CD14-positive monocyte (primary cell): ENCODE results near the gene ISCU. TPM values are rescaled to one million over a fixed set of nuclear protein-coding genes. Genes with fewer than 3 reads are reported as not detected.

Source experiments
- DNase-seq, 3 donors: peaks; one replicate each; pipeline ENCODE4 v3.0.0-alpha.2; 2011 to 2022
- H2AFZ ChIP-seq: 2 replicates; pipeline ENCODE4 v1.6.0; 2012; ENCODE audit warnings: mild to moderate bottlenecking, low read depth, low read length, inconsistent platforms; ENCODE audit not compliant: insufficient read depth, poor library complexity, severe bottlenecking
- H3K27ac ChIP-seq, 2 donors: 1 replicate in 1 of 2; 2 replicates in 1 of 2; pipeline ENCODE4 v1.5.1; 2012 to 2013; ENCODE audit warnings: low read length in 2 of 2, control low read depth in 1 of 2, inconsistent platforms in 1 of 2, low read depth in 1 of 2, mild to moderate bottlenecking in 1 of 2
- H3K27me3 ChIP-seq, 2 donors: one replicate each; pipeline versions ENCODE4 v1.6.0 to v1.6.1; 2011 to 2013; ENCODE audit warnings: low read length in 2 of 2; ENCODE audit not compliant: control insufficient read depth in 2 of 2, insufficient read depth in 2 of 2
- H3K36me3 ChIP-seq, 2 donors: replicated peaks in 1 of 2; 1 replicate in 1 of 2; 2 replicates in 1 of 2; pipeline versions ENCODE4 v1.5.1 to v1.6.1; 2012 to 2013; ENCODE audit warnings: low read length in 2 of 2, control low read depth in 1 of 2, inconsistent platforms in 1 of 2, mild to moderate bottlenecking in 1 of 2; ENCODE audit not compliant: insufficient read depth in 2 of 2, control insufficient read depth in 1 of 2
- H3K4me1 ChIP-seq, 2 donors: 1 replicate in 1 of 2; 2 replicates in 1 of 2; pipeline versions ENCODE4 v1.5.1 to v1.6.1; 2012 to 2013; ENCODE audit warnings: low read length in 2 of 2, control low read depth in 1 of 2, inconsistent platforms in 1 of 2, mild to moderate bottlenecking in 1 of 2, moderate library complexity in 1 of 2; ENCODE audit not compliant: insufficient read depth in 2 of 2, control insufficient read depth in 1 of 2
- H3K4me2 ChIP-seq: replicated peaks from 2 replicates; pipeline ENCODE3; 2012; ENCODE audit warnings: low read length, moderate library complexity, mild to moderate bottlenecking; ENCODE audit not compliant: poor library complexity, severe bottlenecking; ENCODE audit errors: extremely low read depth
- H3K4me3 ChIP-seq, 3 experiments: fragments of 200-600 bp in 1 of 3; sonication (generic) in 1 of 3; replicated peaks in 1 of 3; 1 replicate in 2 of 3; 2 replicates in 1 of 3; pipeline ENCODE4 v1.5.1; 2011 to 2013; ENCODE audit warnings: low read length in 3 of 3, mild to moderate bottlenecking in 3 of 3, control low read depth in 2 of 3, low read depth in 2 of 3, inconsistent platforms in 1 of 3, moderate library complexity in 1 of 3
- H3K79me2 ChIP-seq: 2 replicates; pipeline ENCODE4 v1.6.0; 2012; ENCODE audit warnings: mild to moderate bottlenecking, control low read depth, inconsistent platforms, low read length, moderate library complexity; ENCODE audit not compliant: insufficient read depth
- H3K9ac ChIP-seq: 2 replicates; pipeline ENCODE4 v1.6.0; 2017; ENCODE audit warnings: low read length, mild to moderate bottlenecking; ENCODE audit not compliant: insufficient read depth, poor library complexity, severe bottlenecking
- H3K9me3 ChIP-seq, 2 donors: replicated peaks in 1 of 2; 1 replicate in 1 of 2; 2 replicates in 1 of 2; pipeline versions ENCODE4 v1.5.1 to v1.6.1; 2012 to 2013; ENCODE audit warnings: low read length in 2 of 2, control low read depth in 1 of 2; ENCODE audit not compliant: control insufficient read depth in 1 of 2, insufficient read depth in 1 of 2
- H4K20me1 ChIP-seq: 2 replicates; pipeline ENCODE4 v1.6.0; 2012; ENCODE audit warnings: mild to moderate bottlenecking, low read length, control low read depth, moderate library complexity; ENCODE audit not compliant: insufficient read depth
- H3K27ac Mint-ChIP-seq, 7 donors: one replicate each; pipeline ENCODE4 v1.8.0; 2020; ENCODE audit warnings: mild to moderate bottlenecking in 7 of 7, mixed read lengths in 7 of 7, moderate library complexity in 6 of 7, inconsistent platforms in 2 of 7
- H3K27me3 Mint-ChIP-seq, 3 donors: one replicate each; pipeline ENCODE4 v1.8.0; 2021 to 2022; ENCODE audit warnings: low read depth in 3 of 3, mild to moderate bottlenecking in 3 of 3, mixed read lengths in 3 of 3, moderate library complexity in 3 of 3, inconsistent platforms in 1 of 3
- H3K36me3 Mint-ChIP-seq, 2 donors: one replicate each; pipeline ENCODE4 v1.8.0; 2020; ENCODE audit warnings: mixed read lengths in 2 of 2, inconsistent platforms in 1 of 2, mild to moderate bottlenecking in 1 of 2
- H3K4me1 Mint-ChIP-seq: one replicate; pipeline ENCODE4 v1.8.0; 2020; ENCODE audit warnings: mild to moderate bottlenecking, mixed read lengths
- H3K4me3 Mint-ChIP-seq, 2 donors: one replicate each; pipeline ENCODE4 v1.8.0; 2020; ENCODE audit warnings: mild to moderate bottlenecking in 2 of 2, mixed read lengths in 2 of 2, moderate library complexity in 1 of 2
- H3K9me3 Mint-ChIP-seq, 7 donors: one replicate each; pipeline ENCODE4 v1.8.0; 2020 to 2022; ENCODE audit warnings: mixed read lengths in 7 of 7, mild to moderate bottlenecking in 6 of 7, moderate library complexity in 6 of 7, inconsistent platforms in 2 of 7
- WGBS: methylation state at CpG from one replicate; pipeline ENCODE4 v1.1.5; 2013; ENCODE audit warnings: missing lambda C conversion rate; ENCODE audit not compliant: insufficient coverage; 5-methylcytosine and 5-hydroxymethylcytosine counted together
- intact Hi-C, 2 donors: fragments of 100-400 bp; cut with micrococcal nuclease; formaldehyde crosslinking; loops; one replicate each; pipeline versions ENCODE4 v1.15.0 to v1.15.1; 2023
- polyA plus RNA-seq, 3 donors: library from polyadenylated mRNA; depleted of rRNA in 1 of 3; unstranded in 2 of 3; stranded (reverse) in 1 of 3; fragments of 300-500 nt in 2 of 3; fragments of >200 nt in 1 of 3; fragmentation: Illumina TruSeq in 2 of 3; gene quantifications; 1 replicate in 2 of 3; 2 replicates in 1 of 3; pipeline ENCODE4 v1.2.3, GENCODE V29; 2012 to 2021
- TF ChIP-seq, protein P1 (sequence below): fragments of 200-600 bp; IDR thresholded peaks from one replicate; pipeline ENCODE4 v1.8.0; 2022; ENCODE audit warnings: antibody characterized with exemption, mild to moderate bottlenecking

Gene ISCU
- polyA plus RNA-seq, 3 donors = 90.9 to 114 (median 111) TPM

DNA sequence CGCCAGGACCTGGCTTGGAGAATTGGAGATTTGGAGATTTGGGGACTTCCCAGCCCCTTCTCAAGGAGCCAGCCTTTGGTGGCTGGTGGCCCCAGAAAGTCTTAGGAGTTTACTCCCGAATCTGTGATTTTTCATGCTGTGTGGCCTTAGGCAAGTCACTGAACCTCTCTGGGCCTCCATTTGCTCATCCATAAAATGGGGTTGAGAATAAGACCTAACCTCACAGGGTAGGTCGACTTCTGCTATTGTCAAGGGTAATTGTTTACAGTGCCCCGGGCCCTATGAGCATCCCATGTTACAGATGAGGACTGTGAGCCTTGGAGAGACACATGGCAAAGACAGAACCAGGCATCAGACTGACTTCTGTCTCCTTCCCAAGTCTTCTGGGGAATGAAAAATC, 51.6 kb downstream of the ISCU start:
- Histone ChIP-seq H3K9ac (no peak overlapping the region), H3K9me3 (peaks cover 7 to 8% of the 10 kb centered on the region in 2 donors), H3K4me3 (no peak overlapping the region), H3K4me1 (peaks cover 16 to 23% of the 10 kb centered on the region in 2 donors), H3K36me3 (peaks cover 0 to under 1% of the 10 kb centered on the region in 2 donors), H3K4me2 (no peak overlapping the region), H3K27me3 (peaks cover 0 to 5% of the 10 kb centered on the region in 2 donors), H3K79me2 (peaks cover 12% of the 10 kb centered on the region), H3K27ac (no peak overlapping the region), H4K20me1 (peaks cover 33% of the 10 kb centered on the region), H2AFZ (no peak overlapping the region)
- peaks cover 18 to 22% of the 10 kb centered on the region in 2 donors for H3K36me3 Mint-ChIP-seq
- DNase-seq = no peak
- peak overlapping the region in 1 of 7 donors; percentile 72 for H3K27ac Mint-ChIP-seq
- TF ChIP-seq, protein P1, sequence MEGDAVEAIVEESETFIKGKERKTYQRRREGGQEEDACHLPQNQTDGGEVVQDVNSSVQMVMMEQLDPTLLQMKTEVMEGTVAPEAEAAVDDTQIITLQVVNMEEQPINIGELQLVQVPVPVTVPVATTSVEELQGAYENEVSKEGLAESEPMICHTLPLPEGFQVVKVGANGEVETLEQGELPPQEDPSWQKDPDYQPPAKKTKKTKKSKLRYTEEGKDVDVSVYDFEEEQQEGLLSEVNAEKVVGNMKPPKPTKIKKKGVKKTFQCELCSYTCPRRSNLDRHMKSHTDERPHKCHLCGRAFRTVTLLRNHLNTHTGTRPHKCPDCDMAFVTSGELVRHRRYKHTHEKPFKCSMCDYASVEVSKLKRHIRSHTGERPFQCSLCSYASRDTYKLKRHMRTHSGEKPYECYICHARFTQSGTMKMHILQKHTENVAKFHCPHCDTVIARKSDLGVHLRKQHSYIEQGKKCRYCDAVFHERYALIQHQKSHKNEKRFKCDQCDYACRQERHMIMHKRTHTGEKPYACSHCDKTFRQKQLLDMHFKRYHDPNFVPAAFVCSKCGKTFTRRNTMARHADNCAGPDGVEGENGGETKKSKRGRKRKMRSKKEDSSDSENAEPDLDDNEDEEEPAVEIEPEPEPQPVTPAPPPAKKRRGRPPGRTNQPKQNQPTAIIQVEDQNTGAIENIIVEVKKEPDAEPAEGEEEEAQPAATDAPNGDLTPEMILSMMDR = no peak
- H3K4me3 Mint-ChIP-seq = no peak overlapping the region
- peaks cover 22% of the 10 kb centered on the region for H3K4me1 Mint-ChIP-seq
- WGBS = 96% methylated on average over 3 of the region's 4 CpGs
- intact Hi-C loops = loop anchor here in 1 of 2 donors (10.0 kb wide), 1 partner anchor 481 kb away; the partner anchor contains the start of genes ALKBH2 and UNG
- H3K9me3 Mint-ChIP-seq = peaks cover 8 to 14% (median 9%) of the 10 kb centered on the region in 7 donors
- peaks cover 3 to 11% (median 11%) of the 10 kb centered on the region in 3 donors for H3K27me3 Mint-ChIP-seq

DNA sequence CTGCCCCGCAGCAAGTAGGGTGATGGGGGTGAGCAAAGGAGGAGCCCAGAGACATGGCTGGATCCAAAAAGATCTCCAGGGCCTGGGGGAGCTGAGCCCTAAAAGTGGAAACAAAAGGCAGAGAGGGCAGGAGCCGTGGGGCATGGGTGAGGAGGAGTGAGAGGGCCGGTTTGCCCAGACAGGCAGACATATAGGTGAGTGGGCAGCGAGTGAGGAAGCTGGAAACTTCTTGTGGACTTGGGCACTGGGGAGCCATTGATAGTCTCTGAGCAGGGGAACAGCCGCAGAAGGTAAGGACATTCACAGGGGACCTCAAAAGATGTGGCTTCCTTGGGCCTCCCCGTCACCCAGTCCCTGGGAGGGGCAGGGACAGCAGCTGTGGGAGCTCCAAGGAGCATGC, 52.2 kb downstream of the ISCU start:
- no peak for DNase-seq
- Histone ChIP-seq H3K27ac (no peak overlapping the region), H2AFZ (no peak overlapping the region), H3K4me1 (peaks cover 16 to 23% of the 10 kb centered on the region in 2 donors), H3K27me3 (peaks cover 0 to 3% of the 10 kb centered on the region in 2 donors), H3K4me3 (no peak overlapping the region), H4K20me1 (peaks cover 38% of the 10 kb centered on the region), H3K36me3 (peaks cover 0 to 7% of the 10 kb centered on the region in 2 donors), H3K9me3 (peaks cover 7 to 8% of the 10 kb centered on the region in 2 donors), H3K4me2 (no peak overlapping the region), H3K79me2 (peaks cover 18% of the 10 kb centered on the region), H3K9ac (no peak overlapping the region)
- Mint-ChIP-seq H3K4me3 (no peak overlapping the region), H3K9me3 (peaks cover 8 to 14% (median 9%) of the 10 kb centered on the region in 7 donors), H3K27me3 (peaks cover 1 to 8% (median 5%) of the 10 kb centered on the region in 3 donors), H3K4me1 (peaks cover 22% of the 10 kb centered on the region), H3K36me3 (peaks cover 24 to 26% of the 10 kb centered on the region in 2 donors), H3K27ac (peak overlapping the region in 3 of 7 donors; percentile 16 to 90 (median 72))
- WGBS = 93% methylated on average over 6 of the region's 6 CpGs
- intact Hi-C loops = loop anchor here in 1 of 2 donors (10.0 kb wide), 1 partner anchor 480 kb away; the partner anchor contains the start of genes ALKBH2 and UNG
- TF ChIP-seq, protein P1 = no peak
